Non-pigmented ciliary epithelial cell (primary cell): ENCODE data around the gene C1orf232.

Source experiments
- DNase-seq: peaks from one replicate; pipeline ENCODE4 v3.0.0-alpha.2; 2010; ENCODE audit warnings: low read depth

C1orf232 gene

GRCh38 chr1:26124418-26125331, 44.1 kb downstream of the C1orf232 start:
- DNase-seq, result no peak

- no peak for DNase-seq
Observed at GRCh38 chr1:26122988-26123973, 45.5 kb downstream of the C1orf232 start.

GRCh38 chr1:26121854-26122773, 46.6 kb downstream of the C1orf232 start:
- DNase-seq, result no peak

- no peak for DNase-seq
Observed at GRCh38 chr1:26119892-26120608, 48.7 kb downstream of the C1orf232 start.

GRCh38 chr1:26114165-26114927, 54.4 kb downstream of the C1orf232 start:
- DNase-seq, result no peak
